H1 (cell line): ENCODE data around the gene ZNF423. TPM values are rescaled to one million over a fixed set of nuclear protein-coding genes. Genes with fewer than 3 reads are reported as not detected.

Experiments
- CTCF ChIA-PET: fragments of 300-600 bp; sonication (Branson Sonifier 250); formaldehyde crosslinking; loops from one replicate; lab custom pipeline; 2021; ENCODE audit not compliant: partially characterized antibody; lab: Charles Lee
- POLR2A ChIA-PET: fragments of 300-600 bp; sonication (Branson Sonifier 250); formaldehyde crosslinking; loops from one replicate; lab custom pipeline; 2021; ENCODE audit warnings: inconsistent platforms; ENCODE audit not compliant: partially characterized antibody; lab: Charles Lee
- DNase-seq, 2 experiments: peaks; one replicate each; pipeline versions ENCODE4 v3.0.0 to v3.0.0-alpha.2; 2010 to 2022; ENCODE audit warnings: low spot score in 2 of 2, low read depth in 1 of 2, mixed read lengths in 1 of 2
- FAIRE-seq: peaks from 2 replicates; lab custom pipeline; 2011; peaks lifted over from hg19 to GRCh38; lab: Jason Lieb, UNC
- H2AFZ ChIP-seq: 2 replicates; pipeline ENCODE4 v1.8.1; 2012; ENCODE audit warnings: low read length, inconsistent platforms
- H2AK5ac ChIP-seq: 2 replicates; pipeline ENCODE4 v1.6.1; 2013; ENCODE audit warnings: low read depth, low read length
- H2BK120ac ChIP-seq: replicated peaks from 2 replicates; pipeline ENCODE3; 2013; ENCODE audit warnings: low read depth, low read length, inconsistent platforms
- H2BK12ac ChIP-seq: 2 replicates; pipeline ENCODE4 v1.6.1; 2013; ENCODE audit warnings: low read depth, low read length
- H2BK15ac ChIP-seq: 2 replicates; pipeline ENCODE4 v1.6.1; 2013; ENCODE audit warnings: low read length
- H2BK20ac ChIP-seq: 2 replicates; pipeline ENCODE4 v1.6.1; 2013; ENCODE audit warnings: low read length
- H2BK5ac ChIP-seq: 2 replicates; pipeline ENCODE4 v1.6.1; 2013; ENCODE audit warnings: low read depth, low read length
- H3K14ac ChIP-seq: 2 replicates; pipeline ENCODE4 v1.6.1; 2013; ENCODE audit warnings: inconsistent platforms; ENCODE audit not compliant: insufficient read length
- H3K18ac ChIP-seq: 2 replicates; pipeline ENCODE4 v1.6.1; 2013; ENCODE audit warnings: low read length; ENCODE audit errors: extremely low read depth
- H3K23ac ChIP-seq: 2 replicates; pipeline ENCODE4 v1.6.1; 2013; ENCODE audit warnings: inconsistent platforms; ENCODE audit not compliant: insufficient read length
- H3K23me2 ChIP-seq: 2 replicates; pipeline ENCODE4 v1.6.1; 2013; ENCODE audit warnings: low read depth, low read length
- H3K27ac ChIP-seq: 2 replicates; pipeline ENCODE4 v1.6.1; 2011; ENCODE audit warnings: low read depth, low read length, inconsistent platforms
- H3K27me3 ChIP-seq, 4 experiments: replicated peaks in 1 of 4; 1 replicate in 1 of 4; 2 replicates in 3 of 4; pipeline versions ENCODE4 v1.6.1 to v1.8.1; 2011 to 2013; ENCODE audit warnings: low read length in 3 of 4, mild to moderate bottlenecking in 3 of 4, inconsistent platforms in 2 of 4, mixed read lengths in 2 of 4, moderate library complexity in 1 of 4; ENCODE audit not compliant: control insufficient read depth in 3 of 4, insufficient read depth in 3 of 4; ENCODE audit errors: extremely low read depth in 1 of 4
- H3K36me3 ChIP-seq, 4 experiments: 2 replicates each; pipeline versions ENCODE4 v1.6.1 to v1.8.1; 2011 to 2013; ENCODE audit warnings: mild to moderate bottlenecking in 4 of 4, low read length in 3 of 4, moderate library complexity in 2 of 4, control low read depth in 1 of 4, inconsistent platforms in 1 of 4; ENCODE audit not compliant: insufficient read depth in 4 of 4, control insufficient read depth in 2 of 4
- H3K4ac ChIP-seq: replicated peaks from 2 replicates; pipeline ENCODE3; 2013; ENCODE audit warnings: low read length, low read depth, mixed read lengths, inconsistent platforms; ENCODE audit not compliant: insufficient read length
- H3K4me1 ChIP-seq, 4 experiments: replicated peaks in 1 of 4; 1 replicate in 1 of 4; 2 replicates in 3 of 4; pipeline versions ENCODE4 v1.6.1 to v1.8.1; 2011 to 2013; ENCODE audit warnings: low read length in 3 of 4, inconsistent platforms in 2 of 4, mixed read lengths in 1 of 4; ENCODE audit not compliant: insufficient read depth in 4 of 4, control insufficient read depth in 3 of 4
- H3K4me2 ChIP-seq, 2 experiments: 2 replicates each; pipeline versions ENCODE4 v1.6.1 to v1.8.1; 2011 to 2013; ENCODE audit warnings: low read depth in 2 of 2, low read length in 2 of 2, control low read depth in 1 of 2, inconsistent platforms in 1 of 2, mild to moderate bottlenecking in 1 of 2; ENCODE audit not compliant: insufficient read depth in 1 of 2
- H3K4me3 ChIP-seq, 4 experiments: fragments of 200-600, 300-600 bp in 1 of 4; sonication (generic), shearing (Covaris generic), sonication (Bioruptor Twin) in 1 of 4; 2 replicates each; pipeline versions ENCODE4 v1.5.1 to v1.8.1; 2011 to 2016; ENCODE audit warnings: low read length in 4 of 4, low read depth in 3 of 4, control low read depth in 2 of 4, inconsistent platforms in 2 of 4, mild to moderate bottlenecking in 2 of 4, mixed read lengths in 1 of 4, moderate library complexity in 1 of 4; ENCODE audit not compliant: insufficient read depth in 2 of 4; ENCODE audit errors: extremely low read depth in 1 of 4
- H3K56ac ChIP-seq: replicated peaks from 2 replicates; pipeline ENCODE3; 2013; ENCODE audit warnings: low read depth, mild to moderate bottlenecking, mixed read lengths, low read length, inconsistent platforms; ENCODE audit not compliant: insufficient read length
- H3K79me1 ChIP-seq: 2 replicates; pipeline ENCODE4 v1.6.1; 2013; ENCODE audit warnings: low read depth, low read length, control low read depth
- H3K79me2 ChIP-seq, 2 experiments: 2 replicates each; pipeline versions ENCODE4 v1.6.1 to v1.8.1; 2012 to 2013; ENCODE audit warnings: low read length in 2 of 2, mild to moderate bottlenecking in 2 of 2, inconsistent platforms in 1 of 2; ENCODE audit not compliant: insufficient read depth in 2 of 2, control insufficient read depth in 1 of 2
- H3K9ac ChIP-seq, 4 experiments: replicated peaks in 1 of 4; 1 replicate in 1 of 4; 2 replicates in 3 of 4; pipeline versions ENCODE4 v1.6.1 to v1.8.1; 2011 to 2013; ENCODE audit warnings: low read depth in 3 of 4, low read length in 3 of 4, control low read depth in 2 of 4, mild to moderate bottlenecking in 2 of 4, moderate library complexity in 2 of 4, inconsistent platforms in 1 of 4; ENCODE audit errors: extremely low read depth in 1 of 4
- H3K9me3 ChIP-seq, 2 experiments: 2 replicates each; pipeline versions ENCODE4 v1.6.1 to v1.8.1; 2012 to 2013; ENCODE audit warnings: mild to moderate bottlenecking in 2 of 2, moderate library complexity in 2 of 2, control low read depth in 1 of 2, inconsistent platforms in 1 of 2, low read depth in 1 of 2, low read length in 1 of 2, mixed read lengths in 1 of 2; ENCODE audit not compliant: insufficient read depth in 2 of 2
- H4K20me1 ChIP-seq, 2 experiments: replicated peaks in 1 of 2; 2 replicates each; pipeline versions ENCODE3 to v1.8.1; 2011 to 2013; ENCODE audit warnings: inconsistent platforms in 2 of 2, low read length in 2 of 2, mild to moderate bottlenecking in 1 of 2; ENCODE audit not compliant: insufficient read depth in 2 of 2, control insufficient read depth in 1 of 2
- H4K5ac ChIP-seq: 2 replicates; pipeline ENCODE4 v1.6.1; 2013; ENCODE audit warnings: low read length, low read depth, mixed read lengths, inconsistent platforms; ENCODE audit not compliant: insufficient read length
- H4K8ac ChIP-seq: 2 replicates; pipeline ENCODE4 v1.8.0; 2013; ENCODE audit warnings: mild to moderate bottlenecking, moderate library complexity, low read length, inconsistent platforms; ENCODE audit not compliant: insufficient read depth; ENCODE audit errors: extremely low read depth
- H4K91ac ChIP-seq: replicated peaks from 2 replicates; pipeline ENCODE3; 2013; ENCODE audit warnings: low read length, mixed read lengths, inconsistent platforms; ENCODE audit not compliant: insufficient read length
- EP300 ChIP-seq, 2 experiments: IDR thresholded peaks; 1 replicate in 1 of 2; 2 replicates in 1 of 2; pipeline ENCODE4 v1.6.1; 2011 to 2012; ENCODE audit warnings: low read depth in 2 of 2, low read length in 2 of 2, mild to moderate bottlenecking in 2 of 2, borderline replicate concordance in 1 of 2, inconsistent platforms in 1 of 2, moderate library complexity in 1 of 2
- TAF1 ChIP-seq: IDR thresholded peaks from 2 replicates; pipeline ENCODE4 v1.6.1; 2011; ENCODE audit warnings: mild to moderate bottlenecking, low read depth, low read length
- TEAD4 ChIP-seq: IDR thresholded peaks from 2 replicates; pipeline ENCODE4 v1.6.1; 2012; ENCODE audit warnings: low read depth, low read length, inconsistent platforms, mixed read lengths
- WGBS, 2 experiments: shearing (Covaris generic) in 1 of 2; methylation state at CpG; one replicate each; pipeline versions ENCODE4 v1.1.6 to v1.1.7; 2013 to 2015; ENCODE audit warnings: low lambda C conversion rate in 2 of 2, mixed read lengths in 2 of 2, inconsistent platforms in 1 of 2, low coverage in 1 of 2, missing lambda C conversion rate in 1 of 2; ENCODE audit not compliant: insufficient replicate concordance in 2 of 2, insufficient coverage in 1 of 2, insufficient read length in 1 of 2; ENCODE audit errors: extremely low coverage in 1 of 2, missing lambda C conversion rate in 1 of 2; 5-methylcytosine and 5-hydroxymethylcytosine counted together
- polyA plus RNA-seq, 7 experiments: library from polyadenylated mRNA; depleted of rRNA in 3 of 7; stranded (reverse) in 5 of 7; unstranded in 2 of 7; fragments of >200 nt in 5 of 7; fragments of 200-250 nt in 2 of 7; gene quantifications; 1 replicate in 5 of 7; 2 replicates in 1 of 7; 4 replicates in 1 of 7; pipeline versions ENCODE4 v1.2.1 to v1.2.3, GENCODE V29; 2011 to 2013; ENCODE audit warnings: missing spikeins in 2 of 7, mixed read lengths in 2 of 7
- total RNA-seq: library from RNA; stranded (reverse); fragmentation: NEBNext Ultra II Directional; extraction: Animal tissue kit (Norgen Biotek cat#: 25700); gene quantifications from 2 replicates; pipeline ENCODE4 v1.2.1, GENCODE V29; 2021

ZNF423 gene
- total and polyA plus RNA-seq, 2 of the 8 experiments (the other 6 are each of a cell fraction or from before 2014, with no cell fraction given) = 38.2 to 52.3 TPM

DNA sequence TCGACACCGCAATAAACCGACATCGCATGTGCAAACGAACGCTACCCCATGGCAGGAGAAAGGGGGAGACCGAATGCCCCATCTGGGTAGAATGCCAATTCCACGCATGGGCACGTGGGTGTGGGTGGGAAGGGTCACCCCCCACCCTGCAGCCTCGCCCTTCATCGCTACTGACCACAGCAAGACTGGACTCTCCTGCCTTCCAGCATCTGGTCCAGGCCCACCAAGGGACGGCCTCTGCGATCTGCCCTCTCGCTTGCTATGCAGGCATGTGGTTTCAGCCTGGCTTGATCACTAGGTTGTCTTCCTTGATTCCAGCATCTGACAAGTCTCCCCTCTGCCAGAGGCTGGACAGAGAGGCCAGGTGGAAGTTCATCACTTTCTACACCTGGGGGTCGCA lies 323.0 kb downstream of the ZNF423 start:
- Histone ChIP-seq H4K5ac (no peak overlapping the region), H2BK5ac (no peak overlapping the region), H2BK120ac (no peak overlapping the region), H3K79me1 (0 out of 2 replicates have a peak, but pooled peaks cover under 1% of the 10 kb centered on the region), H3K27ac (no peak overlapping the region), H2BK15ac (no peak overlapping the region), H3K4ac (no peak overlapping the region), H2AFZ (no peak overlapping the region), H3K23ac (no peak overlapping the region), H2BK12ac (no peak overlapping the region), H3K79me2 (peaks cover 0 to 3% of the 10 kb centered on the region in 2 experiments; a peak in 1 of 4 replicates), H4K8ac (no peak overlapping the region), H3K4me3 (no peak overlapping the region; a peak in 1 of 8 replicates), H3K36me3 (no peaks in the 10 kb centered on the region), H3K4me1 (peaks cover 4 to 28% (median 18%) of the 10 kb centered on the region in 4 experiments), H3K18ac (no peak overlapping the region; the same call in 1 of the 2 replicates), H2AK5ac (no peak overlapping the region), H3K14ac (no peak overlapping the region), H3K27me3 (no peaks in the 10 kb centered on the region), H2BK20ac (no peak overlapping the region), H3K23me2 (0 out of 2 replicates have a peak, but pooled peaks cover 2% of the 10 kb centered on the region), H4K20me1 (peaks cover under 1 to 3% of the 10 kb centered on the region in 2 experiments), H3K4me2 (no peak overlapping the region), H3K9me3 (no peaks in the 10 kb centered on the region), H3K56ac (no peak overlapping the region), H3K9ac (no peak overlapping the region), H4K91ac (no peak overlapping the region)
- ChIA-PET CTCF (interaction anchor here (0.6 to 2.5 kb wide), 6 partner anchors 10 to 358 kb away, joined by 3 to 9 read pairs (median 5); no protein-coding TSS in a partner anchor), POLR2A (no interaction called here)
- 90% methylated on average over 14 of the region's 15 CpGs; no CpG with 5 or more reads in 1 of the 2 experiments for WGBS, 2 experiments
- TF ChIP-seq TAF1 (no peak), EP300 (IDR thresholded peaks at IDR 0.05; ENCODE audit: borderline replicate concordance in 1 of 2, low read depth in 2 of 2, low read length in 2 of 2) (no peak), TEAD4 (no peak)
- FAIRE-seq (no peak), DNase-seq (no peak)
